Psoas muscle (tissue), 8 donors: Measurements from ENCODE around the gene RTKN. TPM values are rescaled to one million over a fixed set of nuclear protein-coding genes. Genes with fewer than 3 reads are reported as not detected.
A peak's percentile ranks its signal among the peaks of the same experiment; 100 is the strongest.
"Not testable (repeated sequence)": the region's sequence is repeated elsewhere in the genome, so short reads cannot be mapped to it uniquely, and the experiment has no call there.

ENCODE experiments used
- ATAC-seq, 4 donors: fragments of 200-7000 bp; cut with Tn5 transposase; one replicate each; pipeline ENCODE4 v1.9.1; 2020; ENCODE audit warnings: moderate library complexity in 3 of 4, mild to moderate bottlenecking in 2 of 4
- DNase-seq, 2 donors: peaks; one replicate each; pipeline ENCODE4 v3.0.0-alpha.2; 2020
- H3K27ac ChIP-seq: fragments of 200-600 bp; one replicate; pipeline ENCODE4 v1.8.0; 2022
- H3K27me3 ChIP-seq, 3 donors: fragments of 200-600 bp in 1 of 3; one replicate each; pipeline versions ENCODE4 v1.6.1 to v1.8.0; 2013 to 2022; ENCODE audit warnings: low read length in 2 of 3, mild to moderate bottlenecking in 2 of 3, moderate library complexity in 1 of 3; ENCODE audit not compliant: insufficient read depth in 3 of 3
- H3K36me3 ChIP-seq, 2 donors: fragments of 200-600 bp in 1 of 2; one replicate each; pipeline versions ENCODE4 v1.6.1 to v1.8.0; 2013 to 2022; ENCODE audit warnings: low read depth in 1 of 2, mild to moderate bottlenecking in 1 of 2, moderate library complexity in 1 of 2; ENCODE audit not compliant: insufficient read depth in 1 of 2
- H3K4me1 ChIP-seq: fragments of 200-600 bp; one replicate; pipeline ENCODE4 v1.8.0; 2022
- H3K4me3 ChIP-seq: fragments of 200-600 bp; one replicate; pipeline ENCODE4 v1.8.0; 2022; ENCODE audit warnings: mild to moderate bottlenecking
- H3K9me3 ChIP-seq: fragments of 200-600 bp; one replicate; pipeline ENCODE4 v1.8.0; 2022
- CTCF ChIP-seq: fragments of 200-600 bp; IDR thresholded peaks from one replicate; pipeline ENCODE4 v1.8.0; 2022; ENCODE audit warnings: antibody characterized with exemption
- WGBS, 3 donors: extraction: QIAGEN DNeasy Blood & Tissue Kit; methylation state at CpG; one replicate each; pipeline versions ENCODE4 v1.1.6 to v1.1.7; 2013; 5-methylcytosine and 5-hydroxymethylcytosine counted together
- intact Hi-C, 2 donors: fragments of 100-400 bp; cut with DNase I; formaldehyde crosslinking; loops; one replicate each; pipeline versions ENCODE4 v1.11.0 to v1.14.2; 2022
- polyA plus RNA-seq, 3 donors: library from polyadenylated mRNA; stranded (reverse); fragments of 200-250 nt; gene quantifications; one replicate each; pipeline ENCODE4 v1.2.3, GENCODE V29; 2013
- total RNA-seq, 4 donors: library from RNA; stranded (reverse); fragmentation: NEBNext Ultra II Directional in 2 of 4; extraction: Animal tissue kit (Norgen Biotek cat#: 25700) in 2 of 4; gene quantifications; one replicate each; pipeline versions ENCODE4 v1.2.1 to v1.2.4, GENCODE V29; 2021 to 2023
- donor health status: healthy with polysubstance abuse.
- donor health status: DM: no; HTN: no; CAD: no; lungs with moderate emphysema.
- donor health status: Bipolar disorder and iron deficiency.
- donor health status: healthy.
- donor health status: DM: yes; HTN: yes; CAD: no.
- donor health status: DM: no; HTN: no; CAD: no.
- donor health status: DM: no; HTN: no; CAD: no.
- donor health status: DM: yes; HTN: yes; CAD: no.

RTKN gene
- total and polyA plus RNA-seq, 7 donors: 3.1 to 18.8 (median 7.8) TPM

DNA sequence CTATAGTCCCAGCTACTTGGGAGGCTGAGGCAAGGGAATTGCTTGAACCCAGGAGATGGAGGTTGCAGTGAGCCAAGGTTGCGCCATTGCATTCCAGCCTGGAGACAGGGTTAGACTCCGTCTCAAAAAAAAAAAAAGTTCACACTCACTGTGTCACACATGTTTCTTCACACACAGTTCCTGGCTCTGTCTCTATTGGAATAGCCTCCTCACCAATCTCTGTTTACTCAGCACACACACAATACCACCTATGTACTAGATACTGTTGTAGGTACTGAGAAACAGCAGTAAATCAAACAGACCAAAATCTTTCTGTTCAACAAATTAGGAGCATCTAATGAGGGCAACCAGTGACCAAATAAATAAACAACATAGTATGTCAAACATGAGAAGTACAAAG lies 44.4 kb upstream of the RTKN start:
- ATAC-seq: no peak
- no peak overlapping the region for H3K27ac ChIP-seq
- H3K27me3 ChIP-seq: no peaks in the 10 kb centered on the region
- H3K36me3 ChIP-seq: peaks cover 4 to 57% of the 10 kb centered on the region in 2 donors
- peaks cover 16% of the 10 kb centered on the region for H3K4me1 ChIP-seq
- no peak overlapping the region for H3K4me3 ChIP-seq
- H3K9me3 ChIP-seq: no peaks in the 10 kb centered on the region
- TF ChIP-seq CTCF: no peak
- 90 to 93% (median 92%) methylated on average over 2 of the region's 2 CpGs for WGBS, 3 donors
- intact Hi-C loops: no loop called here
- no peak for DNase-seq

GRCh38 chr2:74483675-74484164 lies 42.0 kb upstream of the RTKN start:
- not testable (repeated sequence) for DNase-seq, H3K27ac ChIP-seq, H3K9me3 ChIP-seq, ATAC-seq, H3K27me3 ChIP-seq
- Histone ChIP-seq H3K4me1 (peaks cover 22% of the 10 kb centered on the region), H3K36me3 (peaks cover 2 to 60% of the 10 kb centered on the region in 2 donors), H3K4me3 (peak overlapping the region; percentile 98)
- intact Hi-C loops: loop anchor here (1.0 to 5.0 kb wide), 5 partner anchors 28 to 105 kb away; partner anchors contain the start of genes AUP1 (in 2 of the 2), HTRA2 (in 2 of the 2) and INO80B (in 2 of the 2)
- WGBS, 3 donors: 71 to 77% (median 75%) methylated on average over 19 of the region's 19 CpGs

GRCh38 chr2:74482801-74483674 lies 41.3 kb upstream of the RTKN start, which contains the start of the genes CCDC142 and TTC31:
CCDC142 (minus strand) TSS chr2:74482998; CDS start chr2:74482837, 161 bp downstream.
TTC31 (plus strand) TSS chr2:74483081; CDS start chr2:74483096, 15 bp downstream.
- intact Hi-C loops: loop anchor here (1.0 to 5.0 kb wide), 5 partner anchors 28 to 105 kb away; partner anchors contain the start of genes AUP1 (in 2 of the 2), HTRA2 (in 2 of the 2) and INO80B (in 2 of the 2)
- Histone ChIP-seq H3K4me1 (peaks cover 22% of the 10 kb centered on the region), H3K4me3 (peak within 1 kb of the TSS; percentile 98), H3K27me3 (no peaks in the 10 kb centered on the region), H3K9me3 (no peaks in the 10 kb centered on the region), H3K36me3 (peaks cover 2 to 59% of the 10 kb centered on the region in 2 donors), H3K27ac (peak within 1 kb of the TSS; percentile 91)
- 0 to 1% (median 0%) methylated on average over 45 to 50 of the region's 50 CpGs for WGBS, 3 donors
- peak; percentile 95 to 97 for DNase-seq
- peak; percentile 79 for TF ChIP-seq CTCF
- ATAC-seq: peak; percentile 98 to 99 (median 99)

DNA sequence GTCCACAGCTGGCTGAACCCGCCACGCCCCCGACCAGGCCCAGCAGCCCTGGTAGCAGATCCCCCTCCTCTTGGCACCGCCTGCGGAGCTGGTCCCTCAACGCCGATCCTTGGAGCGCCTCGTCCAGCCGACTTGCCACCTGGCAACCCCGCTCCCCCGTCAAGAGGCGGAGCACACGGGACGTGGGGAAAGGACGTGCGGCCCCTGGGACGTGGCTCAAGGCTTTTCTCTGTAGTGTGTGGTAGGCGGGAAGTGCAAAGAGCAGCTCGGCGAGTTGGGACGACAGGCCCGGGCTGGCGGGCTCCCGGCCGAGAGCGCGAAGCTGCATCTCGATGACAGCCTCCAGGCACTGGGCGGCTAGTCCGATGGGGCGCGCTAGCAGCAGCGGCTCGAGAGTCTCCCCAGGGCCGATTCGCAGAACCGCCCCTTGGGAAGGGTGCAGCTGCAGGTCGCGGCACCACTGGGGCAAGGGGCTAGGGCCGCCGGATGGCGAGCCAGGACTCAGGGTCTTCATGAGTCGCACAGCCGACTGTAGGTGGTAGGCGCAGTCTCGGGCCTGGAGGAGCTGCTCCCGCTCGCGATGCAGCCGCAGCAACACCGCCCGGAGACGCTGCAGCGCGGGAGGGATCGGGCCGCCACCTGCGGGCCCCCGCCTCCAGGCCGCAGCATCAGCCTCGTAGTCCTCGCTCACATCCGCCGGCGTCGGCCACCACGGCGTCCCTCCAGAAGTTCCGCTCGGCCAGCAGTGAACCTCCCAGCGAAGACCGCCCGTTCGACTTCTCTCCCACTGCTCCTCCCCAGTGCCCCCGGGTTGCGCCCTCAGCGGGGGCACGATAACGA lies 40.4 kb upstream of the RTKN start:
- ATAC-seq: peak; percentile 46 to 69 (median 55)
- peak in 1 of 2 donors; percentile 83 for DNase-seq
- TF ChIP-seq CTCF: no peak
- peaks cover 22% of the 10 kb centered on the region for H3K4me1 ChIP-seq
- intact Hi-C loops: loop anchor here (2.0 to 5.0 kb wide), 3 partner anchors 27 to 105 kb away; partner anchors contain the start of genes AUP1 (in 2 of the 2), HTRA2 (in 2 of the 2) and INO80B (in 1 of the 2)
- peaks cover 2 to 56% of the 10 kb centered on the region in 2 donors for H3K36me3 ChIP-seq
- H3K27me3 ChIP-seq: no peaks in the 10 kb centered on the region
- 1 to 2% (median 1%) methylated on average over 59 to 80 of the region's 80 CpGs for WGBS, 3 donors
- no peaks in the 10 kb centered on the region for H3K9me3 ChIP-seq
- H3K4me3 ChIP-seq: peak overlapping the region; percentile 98
- H3K27ac ChIP-seq: peak overlapping the region; percentile 91
